OCI-LY7 (cell line): ENCODE measurements around the gene KREMEN1. TPM values are rescaled to one million over a fixed set of nuclear protein-coding genes. Genes with fewer than 3 reads are reported as not detected.

Experiments
- BruUV-seq: library from RNA; stranded (reverse); fragments of 400-500 nt; replicated peaks from 2 replicates; lab custom pipeline; 2021; lab: Mats Ljungman, UMichigan
- CTCF ChIA-PET: fragments of 300-600 bp; sonication (Branson Sonifier 250); formaldehyde crosslinking; loops from one replicate; lab custom pipeline; 2022; ENCODE audit warnings: antibody characterized with exemption; ENCODE audit not compliant: unreplicated experiment; lab: Charles Lee
- POLR2A ChIA-PET: fragments of 300-600 bp; sonication (Branson Sonifier 250); formaldehyde crosslinking; loops from one replicate; lab custom pipeline; 2022; ENCODE audit warnings: antibody characterized with exemption; lab: Charles Lee
- DNase-seq: peaks from one replicate; pipeline ENCODE4 v3.0.0-alpha.2; 2015; ENCODE audit warnings: low spot score
- H2AFZ ChIP-seq: fragments of 200-600 bp; sonication (generic), shearing (Covaris generic); 2 replicates; pipeline ENCODE4 v1.6.1; 2014; ENCODE audit warnings: mild to moderate bottlenecking, antibody characterized with exemption, low read length, moderate library complexity
- H3K27ac ChIP-seq: fragments of 200-600 bp; sonication (generic); 2 replicates; pipeline ENCODE4 v1.5.1; 2014; ENCODE audit warnings: mixed run types, low read depth, mild to moderate bottlenecking, moderate library complexity, low read length, inconsistent platforms; ENCODE audit not compliant: poor library complexity, severe bottlenecking
- H3K36me3 ChIP-seq: fragments of 200-600 bp; sonication (generic); 2 replicates; pipeline ENCODE4 v1.6.1; 2014; ENCODE audit warnings: mild to moderate bottlenecking, antibody characterized with exemption, low read length, moderate library complexity, mixed read lengths; ENCODE audit not compliant: insufficient read depth
- H3K4me1 ChIP-seq: fragments of 200-600 bp; sonication (generic); 2 replicates; pipeline ENCODE4 v1.5.1; 2014; ENCODE audit warnings: mild to moderate bottlenecking, low read length; ENCODE audit not compliant: insufficient read depth, poor library complexity, severe bottlenecking
- H3K4me2 ChIP-seq: fragments of 200-600 bp; sonication (generic); 2 replicates; pipeline ENCODE4 v1.6.1; 2014; ENCODE audit warnings: mild to moderate bottlenecking, low read length
- H3K4me3 ChIP-seq: fragments of 200-600 bp; sonication (generic); 2 replicates; pipeline ENCODE4 v1.5.1; 2014; ENCODE audit warnings: mild to moderate bottlenecking, low read depth, low read length; ENCODE audit not compliant: poor library complexity, severe bottlenecking
- H3K79me2 ChIP-seq: fragments of 200-600 bp; sonication (generic); 2 replicates; pipeline ENCODE4 v1.6.1; 2016; ENCODE audit warnings: low read depth, mild to moderate bottlenecking, low read length, moderate library complexity, mixed read lengths; ENCODE audit not compliant: insufficient read depth
- H3K9me2 ChIP-seq: fragments of 200-600 bp; sonication (generic); 2 replicates; pipeline ENCODE4 v1.6.1; 2016; ENCODE audit warnings: mild to moderate bottlenecking, low read length, mixed read lengths; ENCODE audit not compliant: insufficient read depth
- H3K9me3 ChIP-seq: fragments of 200-600 bp; sonication (generic); 2 replicates; pipeline ENCODE4 v1.6.1; 2014; ENCODE audit warnings: mild to moderate bottlenecking, mixed run types, low read length, mixed read lengths
- H4K20me1 ChIP-seq: fragments of 200-600 bp; sonication (generic); 2 replicates; pipeline ENCODE4 v1.6.1; 2014; ENCODE audit warnings: mild to moderate bottlenecking, antibody characterized with exemption, low read length, moderate library complexity, mixed read lengths; ENCODE audit not compliant: insufficient read depth
- CTCF ChIP-seq: fragments of 200-600 bp; sonication (generic); conservative IDR thresholded peaks from 2 replicates; pipeline ENCODE4 v1.5.1; 2014; ENCODE audit warnings: mild to moderate bottlenecking, antibody characterized with exemption, low read length, moderate library complexity, mixed read lengths
- EZH2phosphoT487 ChIP-seq: fragments of 200-600 bp; sonication (generic); IDR thresholded peaks from 2 replicates; pipeline ENCODE4 v1.6.1; 2018; ENCODE audit warnings: low read depth, borderline replicate concordance, mild to moderate bottlenecking, mixed run types, antibody characterized with exemption, low read length, moderate library complexity, mixed read lengths
- intact Hi-C: fragments of 100-400 bp; cut with micrococcal nuclease; formaldehyde crosslinking; loops from one replicate; pipeline ENCODE4 v1.10.0; 2022; ENCODE audit not compliant: unreplicated experiment
- total RNA-seq, 2 experiments: library from RNA; depleted of rRNA in 1 of 2; stranded (reverse); fragments of >200 nt in 1 of 2; shearing (Covaris generic) in 1 of 2; gene quantifications; 2 replicates each; pipeline ENCODE4 v1.2.3, GENCODE V29; 2014 to 2022

KREMEN1 gene
- total RNA-seq, 2 experiments from 2014 or later: not detected

GRCh38 chr22:29030016-29030617, 42.7 kb upstream of the KREMEN1 start:
- TF ChIP-seq EZH2phosphoT487: no peak
- TF ChIP-seq CTCF: no peak
- POLR2A ChIA-PET: no interaction called here
- no peaks in the 10 kb centered on the region for H3K79me2 ChIP-seq
- no peaks in the 10 kb centered on the region for H3K4me1 ChIP-seq
- H3K27ac ChIP-seq: no peak overlapping the region
- CTCF ChIA-PET: no interaction called here
- H3K9me2 ChIP-seq: no peaks in the 10 kb centered on the region
- no peak overlapping the region for H3K4me2 ChIP-seq
- no peaks in the 10 kb centered on the region for H4K20me1 ChIP-seq
- no peak overlapping the region for H3K4me3 ChIP-seq
- no peak for DNase-seq
- BruUV-seq: no TSS peak
- H3K36me3 ChIP-seq: no peaks in the 10 kb centered on the region
- H2AFZ ChIP-seq: no peak overlapping the region
- H3K9me3 ChIP-seq: no peaks in the 10 kb centered on the region
- intact Hi-C loops: no loop called here

GRCh38 chr22:29030618-29031226, 42.1 kb upstream of the KREMEN1 start:
- no peaks in the 10 kb centered on the region for H3K4me1 ChIP-seq
- intact Hi-C loops: no loop called here
- no peaks in the 10 kb centered on the region for H3K9me2 ChIP-seq
- ChIA-PET POLR2A (no interaction called here), CTCF (no interaction called here)
- H3K27ac ChIP-seq: no peak overlapping the region
- no peak overlapping the region for H2AFZ ChIP-seq
- H4K20me1 ChIP-seq: no peaks in the 10 kb centered on the region
- BruUV-seq: no TSS peak
- TF ChIP-seq EZH2phosphoT487: no peak
- no peak for TF ChIP-seq CTCF
- H3K36me3 ChIP-seq: no peaks in the 10 kb centered on the region
- H3K79me2 ChIP-seq: no peaks in the 10 kb centered on the region
- no peak overlapping the region for H3K4me3 ChIP-seq
- DNase-seq: no peak
- no peaks in the 10 kb centered on the region for H3K9me3 ChIP-seq
- no peak overlapping the region for H3K4me2 ChIP-seq
